Astrocyte of the spinal cord (primary cell): ENCODE data around the gene GRIK2.

Source experiments
- DNase-seq: peaks from one replicate; pipeline ENCODE4 v3.0.0; 2011; ENCODE audit warnings: low read depth, low spot score
- H3K4me3 ChIP-seq: 2 replicates; pipeline ENCODE4 v1.5.1; 2011; ENCODE audit warnings: low read depth, mild to moderate bottlenecking, low read length, moderate library complexity
- in situ Hi-C: cut with HindIII; loops from 2 replicates; pipeline ENCODE4 v1.10.0; 2017; ENCODE audit warnings: low sequenced_read_pairs
- TF ChIP-seq, protein P1 (sequence below): IDR thresholded peaks from 2 replicates; pipeline ENCODE4 v1.5.1; 2012; ENCODE audit warnings: low read depth, mild to moderate bottlenecking, low read length, inconsistent platforms

GRIK2 gene

GRCh38 chr6:101887532-101887931 lies 494.0 kb downstream of the GRIK2 start:
- in situ Hi-C loops, result no loop called here
- DNase-seq, result no peak
- TF ChIP-seq, protein P1, sequence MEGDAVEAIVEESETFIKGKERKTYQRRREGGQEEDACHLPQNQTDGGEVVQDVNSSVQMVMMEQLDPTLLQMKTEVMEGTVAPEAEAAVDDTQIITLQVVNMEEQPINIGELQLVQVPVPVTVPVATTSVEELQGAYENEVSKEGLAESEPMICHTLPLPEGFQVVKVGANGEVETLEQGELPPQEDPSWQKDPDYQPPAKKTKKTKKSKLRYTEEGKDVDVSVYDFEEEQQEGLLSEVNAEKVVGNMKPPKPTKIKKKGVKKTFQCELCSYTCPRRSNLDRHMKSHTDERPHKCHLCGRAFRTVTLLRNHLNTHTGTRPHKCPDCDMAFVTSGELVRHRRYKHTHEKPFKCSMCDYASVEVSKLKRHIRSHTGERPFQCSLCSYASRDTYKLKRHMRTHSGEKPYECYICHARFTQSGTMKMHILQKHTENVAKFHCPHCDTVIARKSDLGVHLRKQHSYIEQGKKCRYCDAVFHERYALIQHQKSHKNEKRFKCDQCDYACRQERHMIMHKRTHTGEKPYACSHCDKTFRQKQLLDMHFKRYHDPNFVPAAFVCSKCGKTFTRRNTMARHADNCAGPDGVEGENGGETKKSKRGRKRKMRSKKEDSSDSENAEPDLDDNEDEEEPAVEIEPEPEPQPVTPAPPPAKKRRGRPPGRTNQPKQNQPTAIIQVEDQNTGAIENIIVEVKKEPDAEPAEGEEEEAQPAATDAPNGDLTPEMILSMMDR, result no peak
- no peak overlapping the region for H3K4me3 ChIP-seq

GRCh38 chr6:101907356-101908217 lies 514.1 kb downstream of the GRIK2 start:
- TF ChIP-seq, protein P1, result no peak
- in situ Hi-C loops, result no loop called here
- H3K4me3 ChIP-seq, result no peak overlapping the region
- DNase-seq, result no peak

GRCh38 chr6:101909366-101909765 lies 515.9 kb downstream of the GRIK2 start:
- TF ChIP-seq, protein P1, result no peak
- DNase-seq, result no peak
- in situ Hi-C loops, result no loop called here

GRCh38 chr6:101912311-101912710 lies 518.8 kb downstream of the GRIK2 start:
- TF ChIP-seq, protein P1, result no peak
- in situ Hi-C loops, result no loop called here
- no peak overlapping the region for H3K4me3 ChIP-seq
- no peak for DNase-seq

More at GRCh38 chr6:101909366-101909765, 515.9 kb downstream of the GRIK2 start:
- H3K4me3 ChIP-seq, result no peak overlapping the region

DNA sequence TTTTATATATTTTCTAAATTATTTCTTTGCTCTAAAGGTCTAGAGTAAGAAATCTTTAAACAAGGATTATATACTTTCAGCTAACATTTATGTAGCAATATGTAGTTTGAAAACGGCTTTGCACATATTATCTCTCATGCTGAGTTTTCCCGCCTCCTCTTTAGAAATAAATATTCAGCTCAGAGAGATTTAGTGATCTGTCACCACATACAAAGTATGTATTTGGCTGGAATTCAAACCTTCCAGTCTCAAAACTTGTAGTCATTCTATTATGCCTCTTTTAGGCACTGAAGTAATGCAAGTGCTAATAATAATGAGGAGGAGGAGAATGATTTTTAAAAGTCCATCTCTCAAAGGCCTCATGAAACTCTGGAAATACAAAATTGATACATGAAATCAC lies 525.0 kb downstream of the GRIK2 start:
- TF ChIP-seq, protein P1, result no peak
- no peak for DNase-seq
- H3K4me3 ChIP-seq, result no peak overlapping the region
- in situ Hi-C loops, result no loop called here

GRCh38 chr6:101921829-101922450 lies 528.4 kb downstream of the GRIK2 start:
- no peak overlapping the region for H3K4me3 ChIP-seq
- in situ Hi-C loops, result no loop called here
- no peak for DNase-seq
- TF ChIP-seq, protein P1, result no peak
